ENCODE measurements around the gene GC. TPM values are rescaled to one million over a fixed set of nuclear protein-coding genes. Genes with fewer than 3 reads are reported as not detected.

GC gene
- total RNA-seq, 1 experiment from 2014 or later: 1.8 TPM

GRCh38 chr4:71694961-71695360, 88.9 kb downstream of the GC start (continued):
- TF ChIP-seq REST (IDR thresholded peaks at IDR 0.05; ENCODE audit: low read depth) (no peak), EGR1 (IDR thresholded peaks at IDR 0.05; ENCODE audit: low read depth) (no peak), ATF3 (IDR thresholded peaks at IDR 0.05) (no peak), TCF7L2 (IDR thresholded peaks at IDR 0.05; ENCODE audit: borderline replicate concordance, extremely low read depth, insufficient read depth, insufficient read length) (no peak), ZBTB33 (IDR thresholded peaks at IDR 0.05; ENCODE audit: extremely low read depth, insufficient replicate concordance, low read length) (no peak), EZH2phosphoT487 (IDR thresholded peaks at IDR 0.05; ENCODE audit: borderline replicate concordance) (no peak)

GRCh38 chr4:71692963-71693362, 90.9 kb downstream of the GC start:
- no peak overlapping the region for H3K9ac ChIP-seq (ENCODE audit: low read length)
- no peak overlapping the region for H2AFZ ChIP-seq (ENCODE audit: low read depth, low read length, poor library complexity, severe bottlenecking)
- no peaks in the 10 kb centered on the region for H3K9me3 ChIP-seq (ENCODE audit: control insufficient read depth in 1 of 2, insufficient read depth in 1 of 2, low read depth in 1 of 2, low read length in 2 of 2)
- no peaks in the 10 kb centered on the region for H3K9me2 ChIP-seq (ENCODE audit: insufficient read depth)
- ChIA-PET POLR2A (no interaction called here), RAD21 (ENCODE audit: low non-redundant PET in 1 of 2, low total read pairs in 2 of 2, uncharacterized antibody in 2 of 2, unreplicated experiment in 2 of 2) (no interaction called here), CTCF (interaction anchor here (0.7 kb wide), 1 partner anchor 96 kb away, joined by 3 read pairs; no protein-coding TSS in a partner anchor)
- DNase-seq (ENCODE audit: low read depth, low spot score) (no peak), ATAC-seq (no peak)
- H4K20me1 ChIP-seq (ENCODE audit: insufficient read depth): no peaks in the 10 kb centered on the region
- no peaks in the 10 kb centered on the region; the same call in 1 of the 2 replicates for H3K27me3 ChIP-seq (ENCODE audit: insufficient read depth, low read length)
- H3K36me3 ChIP-seq (ENCODE audit: control insufficient read depth in 1 of 2, insufficient read depth in 2 of 2, low read length in 2 of 2): no peaks in the 10 kb centered on the region
- no peak overlapping the region for H3K4me3 ChIP-seq (replicated peaks in 1 of 2; ENCODE audit: low read depth in 1 of 2, low read length in 2 of 2)
- no peaks in the 10 kb centered on the region for H3K79me2 ChIP-seq (ENCODE audit: insufficient read depth, low read length)
- intact Hi-C loops (cut with micrococcal nuclease): no loop called here
- H3K4me2 ChIP-seq (ENCODE audit: low read length): no peak overlapping the region
- no peaks in the 10 kb centered on the region for H3K4me1 ChIP-seq (ENCODE audit: control insufficient read depth in 1 of 2, insufficient read depth in 2 of 2, low read length in 2 of 2)
- no TSS peak for BruUV-seq (replicated peaks)
- no peak overlapping the region for H3K27ac ChIP-seq (ENCODE audit: low read depth, low read length)
- TF ChIP-seq FOSL1 (IDR thresholded peaks at IDR 0.05; ENCODE audit: low read depth) (no peak), POLR2A (IDR thresholded peaks at IDR 0.05; ENCODE audit: borderline replicate concordance, extremely low read depth, insufficient read depth, insufficient read length) (no peak), MAX (IDR thresholded peaks at IDR 0.05) (no peak), SIN3A (IDR thresholded peaks at IDR 0.05; ENCODE audit: low read depth) (no peak), YY1 (IDR thresholded peaks at IDR 0.05; ENCODE audit: extremely low read depth, insufficient replicate concordance, low read depth, low read length) (no peak), ATF3 (IDR thresholded peaks at IDR 0.05) (no peak), EGR1 (IDR thresholded peaks at IDR 0.05; ENCODE audit: low read depth) (no peak), ZBTB33 (IDR thresholded peaks at IDR 0.05; ENCODE audit: extremely low read depth, insufficient replicate concordance, low read length) (no peak), ZNF274 (IDR thresholded peaks at IDR 0.05; ENCODE audit: low read depth, low read length) (no peak)
